OCI-LY3 (cell line): ENCODE data around the gene SYNE1.

Experiments used
- EZH2phosphoT487 ChIP-seq: fragments of 200-600 bp; shearing (Covaris generic); IDR thresholded peaks from 2 replicates; pipeline ENCODE4 v1.6.1; 2018; ENCODE audit warnings: antibody characterized with exemption, mixed run types, low read depth
- TF ChIP-seq, protein P1 (sequence below): fragments of 200-600, 300-600 bp; sonication (generic); IDR thresholded peaks from 2 replicates; pipeline ENCODE4 v1.5.1; 2014; ENCODE audit warnings: antibody characterized with exemption, low read length, low read depth

DNA sequence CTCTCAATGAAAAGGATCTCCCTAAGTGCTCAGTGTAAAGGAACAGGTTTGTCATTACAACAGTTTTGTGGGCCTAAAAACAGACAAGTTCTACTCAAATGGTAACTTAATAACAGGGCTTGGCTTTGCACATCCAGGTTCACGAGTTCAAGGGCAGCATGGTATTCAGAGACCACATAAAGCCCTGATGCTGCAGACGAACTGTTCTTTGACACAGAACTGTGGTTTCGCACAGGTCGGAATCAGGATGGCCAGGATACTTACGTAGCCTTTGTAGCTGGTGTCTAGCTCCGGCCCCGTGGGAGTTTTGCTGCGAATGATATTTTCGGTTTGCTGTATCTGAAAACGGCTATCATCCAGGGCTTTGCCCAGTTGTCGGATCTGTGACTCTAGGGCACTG, 493.8 kb downstream of the SYNE1 start:
- TF ChIP-seq, protein P1, sequence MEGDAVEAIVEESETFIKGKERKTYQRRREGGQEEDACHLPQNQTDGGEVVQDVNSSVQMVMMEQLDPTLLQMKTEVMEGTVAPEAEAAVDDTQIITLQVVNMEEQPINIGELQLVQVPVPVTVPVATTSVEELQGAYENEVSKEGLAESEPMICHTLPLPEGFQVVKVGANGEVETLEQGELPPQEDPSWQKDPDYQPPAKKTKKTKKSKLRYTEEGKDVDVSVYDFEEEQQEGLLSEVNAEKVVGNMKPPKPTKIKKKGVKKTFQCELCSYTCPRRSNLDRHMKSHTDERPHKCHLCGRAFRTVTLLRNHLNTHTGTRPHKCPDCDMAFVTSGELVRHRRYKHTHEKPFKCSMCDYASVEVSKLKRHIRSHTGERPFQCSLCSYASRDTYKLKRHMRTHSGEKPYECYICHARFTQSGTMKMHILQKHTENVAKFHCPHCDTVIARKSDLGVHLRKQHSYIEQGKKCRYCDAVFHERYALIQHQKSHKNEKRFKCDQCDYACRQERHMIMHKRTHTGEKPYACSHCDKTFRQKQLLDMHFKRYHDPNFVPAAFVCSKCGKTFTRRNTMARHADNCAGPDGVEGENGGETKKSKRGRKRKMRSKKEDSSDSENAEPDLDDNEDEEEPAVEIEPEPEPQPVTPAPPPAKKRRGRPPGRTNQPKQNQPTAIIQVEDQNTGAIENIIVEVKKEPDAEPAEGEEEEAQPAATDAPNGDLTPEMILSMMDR = no peak
- TF ChIP-seq EZH2phosphoT487 = no peak
